GM19438 (cell line): ENCODE measurements around the gene ZNF362.

Experiments
- ATAC-seq: cut with Tn5 transposase; IDR thresholded peaks from one replicate; pipeline ENCODE4 v1.9.1; 2021; ENCODE audit warnings: low read depth; ENCODE audit not compliant: unreplicated experiment

Gene ZNF362

DNA sequence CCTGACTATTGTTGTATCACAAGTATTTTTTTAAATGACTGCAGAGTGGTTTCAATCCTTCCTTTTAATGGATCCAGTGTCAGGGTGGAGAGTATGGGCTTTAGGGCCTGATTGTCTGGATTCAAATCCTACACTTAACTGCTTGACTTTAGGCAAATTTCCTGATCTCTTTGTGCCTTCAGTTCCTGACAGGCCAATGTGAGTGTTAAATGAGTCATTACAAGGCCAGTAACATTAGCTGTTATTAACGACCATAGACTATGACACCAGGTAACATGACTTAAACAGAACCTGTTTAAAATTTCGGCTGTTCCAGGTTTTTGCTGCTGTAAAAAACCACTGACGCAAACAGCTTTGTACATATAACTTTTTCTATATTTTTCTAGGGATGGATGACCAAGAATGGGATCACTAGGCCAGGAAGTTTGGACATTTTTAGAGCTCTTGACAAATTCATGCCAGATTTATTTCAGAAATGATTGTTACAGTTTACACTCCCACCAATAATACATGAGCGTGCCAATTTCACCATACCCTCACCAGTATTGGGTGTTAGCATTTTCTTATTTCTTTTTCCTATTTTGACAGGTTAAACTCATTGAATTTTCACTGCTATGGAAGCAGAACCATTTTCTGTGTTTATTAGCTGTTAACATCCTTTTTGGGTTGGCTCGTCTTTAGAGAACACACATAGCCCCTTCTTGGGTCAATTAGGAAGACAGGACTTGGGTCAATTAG, 11.3 kb downstream of the ZNF362 start:
- ATAC-seq = no peak

DNA sequence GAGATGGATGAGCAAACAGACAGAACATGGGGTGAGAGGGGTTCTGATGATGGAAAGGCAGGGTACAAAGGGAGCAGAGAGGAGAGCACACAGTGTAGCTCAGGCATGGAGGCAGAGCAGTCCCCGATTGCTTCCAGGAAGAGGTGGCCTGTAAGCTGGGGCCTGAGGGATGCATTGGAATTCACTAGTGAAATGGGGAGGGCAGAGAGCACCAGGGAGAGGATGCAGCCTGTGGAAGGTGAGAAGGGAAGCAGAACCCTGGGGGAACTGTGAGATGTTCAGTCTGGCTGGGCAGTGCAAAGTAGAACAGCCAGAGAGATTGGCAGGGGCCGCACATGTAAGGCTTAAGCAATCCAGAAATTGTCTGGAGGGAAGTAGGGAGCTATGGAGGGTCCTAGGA, 12.2 kb downstream of the ZNF362 start:
- no peak for ATAC-seq

GRCh38 chr1:33268927-33269610, 12.8 kb downstream of the ZNF362 start:
- ATAC-seq = no peak

DNA sequence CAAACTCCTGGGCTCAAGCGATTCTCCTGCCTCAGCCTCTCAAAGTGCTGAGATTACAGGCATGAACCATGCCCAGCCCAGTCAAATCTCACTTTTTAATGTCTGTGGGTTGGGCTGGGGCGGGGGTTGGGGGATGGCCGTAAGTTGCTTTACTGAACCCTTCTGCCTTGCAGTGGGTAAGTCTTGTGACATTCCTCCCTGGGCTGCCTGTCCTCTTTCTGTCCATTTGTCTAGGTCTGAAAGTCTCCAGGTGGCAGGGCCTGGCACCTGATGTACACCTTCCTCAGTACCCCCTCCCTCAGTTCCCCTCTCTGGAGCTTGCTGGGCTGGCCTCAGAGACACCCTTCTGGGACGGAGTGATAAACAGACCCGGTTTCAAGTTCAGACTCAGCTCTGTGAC, 13.3 kb downstream of the ZNF362 start:
- no peak for ATAC-seq

- ATAC-seq = no peak
These were observed 14.1 kb downstream of the ZNF362 start for GRCh38 chr1:33270379-33270778.

DNA sequence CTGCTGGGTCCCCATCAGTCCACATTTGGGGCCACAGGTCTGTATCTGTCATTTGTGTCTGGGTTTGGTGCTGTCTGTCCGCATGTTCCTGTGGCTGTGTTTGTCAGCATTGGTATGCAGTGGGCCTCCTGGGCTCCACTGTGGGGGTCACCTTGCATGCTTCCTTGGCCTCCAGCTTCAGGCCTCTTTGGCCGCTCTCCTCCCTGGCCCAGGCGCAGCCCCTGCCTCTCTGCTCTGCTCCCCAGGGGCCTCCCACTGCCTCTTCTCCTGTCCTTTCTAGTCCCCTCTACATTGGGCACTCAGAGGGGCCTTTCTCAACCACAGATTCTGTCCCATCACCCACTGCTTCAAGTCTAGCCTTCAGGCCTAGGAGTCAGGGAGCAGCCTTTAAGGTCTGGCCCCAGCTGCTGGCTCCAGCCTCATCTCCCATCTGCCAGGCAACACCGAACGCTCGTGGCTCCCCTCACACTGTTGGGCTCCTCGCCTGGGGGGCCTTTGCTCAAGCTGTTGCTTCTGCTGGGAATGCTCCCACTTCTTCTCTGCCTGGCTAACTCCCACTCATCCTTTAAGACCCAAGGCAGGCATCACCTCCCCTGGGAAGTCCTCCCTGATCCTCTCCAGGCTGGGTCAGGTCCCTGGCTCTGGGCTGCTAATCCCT, 14.6 kb downstream of the ZNF362 start:
- no peak for ATAC-seq

DNA sequence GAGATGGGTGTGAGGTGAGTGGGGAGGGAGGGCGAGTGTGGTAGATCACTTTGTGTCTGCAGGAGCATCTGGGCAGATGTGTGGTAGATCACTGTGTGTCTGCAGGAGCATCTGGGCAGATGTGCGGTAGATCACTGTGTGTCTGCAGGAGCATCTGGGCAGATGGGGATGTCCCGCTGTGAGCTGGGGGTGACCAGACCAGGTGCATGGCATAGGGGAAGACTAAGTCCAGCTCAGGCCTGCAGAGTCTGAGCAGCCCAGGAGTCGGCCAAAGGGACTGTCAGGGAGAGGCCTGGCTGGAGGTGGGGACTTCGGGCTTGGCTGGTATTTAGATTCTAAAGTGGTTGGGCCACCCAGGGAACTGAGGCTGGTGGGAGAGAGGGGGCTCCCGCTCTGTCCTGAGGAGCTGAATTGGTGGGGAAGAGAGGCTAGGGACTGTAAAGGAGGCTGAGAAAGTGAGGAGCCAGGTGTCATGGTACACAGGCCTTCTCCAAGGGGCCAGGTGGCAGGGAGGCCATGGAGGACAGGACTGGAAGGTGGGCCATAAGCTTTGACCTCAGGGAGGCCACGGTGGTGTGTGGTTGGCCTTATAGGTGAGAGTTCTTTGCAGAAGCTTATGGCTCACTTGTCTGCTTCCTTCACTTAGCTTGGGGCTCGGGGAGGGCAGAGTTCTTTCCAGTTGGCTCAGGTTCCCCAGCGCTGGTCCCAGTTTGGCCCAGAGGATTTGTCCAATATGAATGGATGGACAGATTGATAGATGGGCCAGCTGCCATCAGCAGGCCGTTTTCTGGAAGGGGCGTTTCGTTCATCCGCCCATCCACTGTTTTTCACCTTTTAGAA, 15.6 kb downstream of the ZNF362 start:
- ATAC-seq = no peak

GRCh38 chr1:33272509-33272908, 16.2 kb downstream of the ZNF362 start:
- ATAC-seq = no peak

- ATAC-seq = no peak
These were observed 16.6 kb downstream of the ZNF362 start for GRCh38 chr1:33272930-33273329.

DNA sequence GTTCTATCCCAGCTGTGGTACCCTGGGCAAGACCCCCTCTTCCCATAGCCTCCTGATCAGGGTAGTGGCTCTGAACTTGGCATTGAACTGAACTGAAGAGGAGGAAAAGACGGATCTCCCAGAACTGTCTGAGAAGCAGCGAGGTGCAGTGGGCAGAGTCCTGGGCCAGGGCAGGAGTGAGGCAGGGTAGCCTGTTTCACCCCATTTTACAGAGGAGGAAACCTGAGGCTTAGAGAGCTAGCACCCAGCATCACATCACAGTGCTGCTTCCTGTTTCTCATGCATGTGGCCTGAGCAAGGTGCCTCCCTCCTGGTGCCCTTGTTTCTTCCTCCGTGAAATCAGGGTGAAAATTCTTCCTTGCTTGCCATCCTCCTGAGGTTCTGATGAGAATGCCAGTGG, 17.1 kb downstream of the ZNF362 start:
- ATAC-seq = no peak

- no peak for ATAC-seq
These were observed 17.7 kb downstream of the ZNF362 start for GRCh38 chr1:33273961-33274371.

- no peak for ATAC-seq
These were observed 18.2 kb downstream of the ZNF362 start for GRCh38 chr1:33274446-33274845.

GRCh38 chr1:33275195-33275594, 18.9 kb downstream of the ZNF362 start:
- no peak for ATAC-seq

- no peak for ATAC-seq
These were observed 19.6 kb downstream of the ZNF362 start for GRCh38 chr1:33275706-33276572.

- ATAC-seq = no peak
These were observed 20.4 kb downstream of the ZNF362 start for GRCh38 chr1:33276573-33277298.

DNA sequence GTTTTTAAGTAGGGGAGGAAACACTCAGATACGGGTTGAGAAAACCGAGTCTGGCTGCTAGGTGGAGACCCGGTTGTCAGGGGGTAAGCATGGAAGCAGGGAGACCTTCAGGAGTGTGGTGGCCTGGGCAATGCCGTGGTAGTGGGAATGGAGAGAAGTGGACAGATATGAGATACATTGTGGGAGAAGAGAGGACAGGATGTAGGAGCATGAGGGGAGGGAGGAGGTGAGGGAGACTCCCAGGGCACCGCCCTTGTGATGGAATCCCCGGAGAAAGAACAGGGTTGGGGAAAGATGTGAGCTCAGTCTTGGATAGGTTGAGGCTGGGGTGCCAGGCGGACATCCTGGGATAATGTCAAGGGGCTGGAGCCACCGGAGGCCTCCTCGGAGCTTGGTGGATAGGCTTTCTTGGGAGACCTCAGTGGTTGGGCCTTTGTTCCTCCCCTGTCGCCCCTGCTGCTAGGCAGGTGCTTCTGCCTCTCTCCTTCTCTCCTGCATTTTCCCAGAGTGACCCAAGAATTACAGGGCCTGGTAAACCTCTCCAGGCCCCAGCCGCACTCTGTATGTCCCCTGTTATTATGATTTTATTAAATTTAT, 21.3 kb downstream of the ZNF362 start:
- no peak for ATAC-seq

GRCh38 chr1:33280091-33280661, 23.9 kb downstream of the ZNF362 start:
- no peak for ATAC-seq

DNA sequence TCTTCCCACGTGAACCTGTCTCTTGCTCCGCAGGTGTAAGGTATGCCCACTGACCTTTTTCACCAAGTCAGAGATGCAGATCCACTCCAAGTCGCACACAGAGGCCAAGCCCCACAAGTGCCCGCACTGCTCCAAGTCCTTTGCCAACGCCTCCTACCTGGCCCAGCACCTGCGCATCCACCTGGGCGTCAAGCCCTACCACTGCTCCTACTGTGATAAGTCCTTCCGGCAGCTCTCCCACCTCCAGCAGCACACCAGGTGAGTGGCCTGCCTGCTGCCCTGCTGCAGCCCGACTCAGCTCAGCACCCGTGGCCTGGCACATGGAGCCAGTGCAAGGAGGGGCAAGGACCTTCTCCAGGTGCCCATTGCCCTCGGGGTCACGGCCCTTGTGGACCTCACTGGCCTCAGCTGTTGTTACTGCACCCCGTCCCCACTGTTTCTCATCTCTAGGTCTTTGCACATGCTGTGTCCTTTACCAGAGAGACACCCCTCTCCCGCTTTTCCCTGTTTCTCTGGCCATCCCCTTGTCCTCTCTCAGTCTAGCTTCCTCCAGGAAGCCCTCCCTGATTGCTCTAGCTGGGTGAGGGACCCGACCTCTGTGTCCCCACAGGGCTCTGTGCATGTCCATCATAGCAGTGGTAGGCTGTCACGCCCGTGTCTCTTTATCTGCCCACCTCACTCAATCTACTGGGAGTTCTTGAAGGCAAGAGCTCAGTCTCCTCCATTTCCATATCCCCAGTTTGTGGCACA, 25.4 kb downstream of the ZNF362 start:
- no peak for ATAC-seq
